GM21825 (cell line): ENCODE results near the gene SEMA5A.

Experiments
- ATAC-seq: cut with Tn5 transposase; IDR thresholded peaks from one replicate; pipeline ENCODE4 v1.9.1; 2021; ENCODE audit warnings: mild to moderate bottlenecking, moderate library complexity; ENCODE audit not compliant: unreplicated experiment

Gene SEMA5A

GRCh38 chr5:9483243-9483642 lies 62.6 kb downstream of the SEMA5A start:
- no peak for ATAC-seq

DNA sequence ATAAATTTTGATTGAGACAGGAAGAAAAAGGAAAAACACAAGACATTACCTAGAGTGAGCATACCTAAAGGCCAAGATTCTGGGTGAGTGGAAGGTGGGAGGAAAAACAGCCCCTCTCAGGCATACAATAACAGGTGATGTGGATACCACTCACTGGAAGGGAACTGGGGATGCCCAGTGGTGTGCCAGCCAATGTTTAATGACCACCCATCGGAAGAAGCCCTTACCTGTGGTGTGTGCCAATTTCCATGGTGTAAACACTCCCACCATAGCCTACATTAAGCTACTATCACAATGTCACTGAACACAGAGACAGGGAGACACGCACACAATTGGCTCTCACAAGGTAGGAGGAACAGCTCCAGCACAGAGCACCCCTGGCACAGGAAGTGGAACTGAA lies 63.5 kb downstream of the SEMA5A start:
- ATAC-seq, result no peak

DNA sequence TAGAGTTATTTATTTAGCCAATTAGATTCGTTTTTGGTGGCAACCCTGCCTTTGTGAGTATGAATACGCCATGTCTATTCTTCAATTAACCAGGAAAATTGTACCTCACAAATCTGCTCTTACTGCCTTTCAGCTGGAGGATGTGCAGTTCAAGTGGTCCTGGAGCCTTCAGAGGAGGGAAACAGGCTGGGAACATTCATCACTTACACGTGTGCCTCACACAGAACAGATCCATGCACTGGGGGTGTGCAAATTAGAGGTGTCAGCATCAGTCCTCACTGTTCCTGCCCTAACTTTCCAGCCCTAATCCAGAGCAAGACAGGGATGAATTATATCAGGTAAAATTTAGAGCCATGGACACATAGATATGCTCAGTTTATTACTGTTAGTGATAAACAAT lies 65.4 kb downstream of the SEMA5A start:
- no peak for ATAC-seq

DNA sequence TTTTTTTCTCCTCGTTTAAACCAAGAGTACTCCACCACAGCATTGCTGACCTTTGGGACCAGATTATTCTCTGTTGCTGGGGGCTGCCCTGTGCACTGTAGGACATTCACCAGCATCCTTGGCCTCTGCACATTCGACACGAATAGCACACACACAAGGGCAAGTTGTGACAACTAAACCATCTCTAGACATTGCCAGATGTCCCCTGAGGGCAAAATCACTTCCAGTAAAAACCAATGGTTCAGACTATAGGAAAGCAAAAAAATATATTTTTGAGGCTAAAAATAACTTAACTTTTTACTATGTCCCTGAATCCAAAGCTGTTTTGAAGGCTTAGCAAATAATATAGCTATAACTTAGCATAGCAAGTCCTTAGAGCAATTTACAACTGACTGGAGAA lies 65.9 kb downstream of the SEMA5A start:
- no peak for ATAC-seq

GRCh38 chr5:9479361-9479760 lies 66.5 kb downstream of the SEMA5A start:
- ATAC-seq, result no peak

DNA sequence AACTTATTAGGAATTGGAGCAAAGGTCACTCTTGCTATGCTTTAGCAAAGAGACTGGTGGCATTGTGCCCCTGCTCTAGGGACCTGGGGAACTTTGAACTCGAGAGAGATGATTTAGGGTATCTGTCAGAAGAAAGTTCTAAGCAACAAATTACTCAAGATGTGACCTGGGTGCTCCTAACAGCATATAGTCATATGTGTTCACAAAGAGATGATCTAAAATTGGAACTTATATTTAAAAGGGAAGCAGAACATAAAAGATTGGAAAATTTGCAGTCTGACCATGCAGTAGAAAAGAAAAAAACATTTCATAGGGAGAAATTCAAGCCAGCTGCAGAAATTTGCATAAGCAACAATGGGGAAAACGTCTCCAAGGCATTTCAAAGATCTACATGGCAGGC lies 68.3 kb downstream of the SEMA5A start:
- ATAC-seq, result no peak

DNA sequence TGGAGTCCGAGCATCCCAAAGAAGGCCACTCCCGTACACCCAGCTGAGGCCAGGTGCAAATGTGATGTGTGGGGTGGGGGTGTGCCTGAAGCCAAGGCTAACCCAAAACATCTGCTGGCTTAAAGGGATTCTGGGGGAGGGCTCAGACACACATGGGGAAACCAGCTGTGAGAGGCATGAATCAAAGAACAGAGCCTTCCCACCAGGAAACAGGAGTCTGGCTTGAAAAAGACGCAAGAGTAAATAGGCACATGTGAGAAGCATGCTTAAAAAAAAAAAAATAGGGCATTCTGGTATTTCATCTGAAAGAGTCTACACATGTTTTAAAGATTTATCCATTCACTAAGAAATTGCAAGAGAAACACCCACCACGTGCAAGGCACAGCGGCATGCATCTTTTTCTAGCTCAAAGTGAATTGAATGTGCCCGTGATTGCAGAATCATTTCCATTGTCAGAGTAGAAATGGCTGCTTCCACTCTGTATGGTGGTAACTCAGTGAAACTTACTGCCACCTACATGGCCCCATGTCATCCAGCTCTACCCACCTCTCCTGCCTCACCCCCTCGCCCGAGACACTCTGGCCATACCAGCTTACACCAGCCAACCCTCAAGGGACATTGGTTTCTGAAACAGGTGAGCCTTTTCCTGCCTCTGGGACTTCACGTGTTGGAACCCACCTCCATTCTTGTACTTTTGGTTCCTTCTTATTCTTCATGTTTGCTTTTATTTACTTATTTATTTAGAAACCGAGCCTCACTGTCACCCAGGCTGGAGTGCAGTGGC lies 71.5 kb downstream of the SEMA5A start:
- ATAC-seq, result no peak

DNA sequence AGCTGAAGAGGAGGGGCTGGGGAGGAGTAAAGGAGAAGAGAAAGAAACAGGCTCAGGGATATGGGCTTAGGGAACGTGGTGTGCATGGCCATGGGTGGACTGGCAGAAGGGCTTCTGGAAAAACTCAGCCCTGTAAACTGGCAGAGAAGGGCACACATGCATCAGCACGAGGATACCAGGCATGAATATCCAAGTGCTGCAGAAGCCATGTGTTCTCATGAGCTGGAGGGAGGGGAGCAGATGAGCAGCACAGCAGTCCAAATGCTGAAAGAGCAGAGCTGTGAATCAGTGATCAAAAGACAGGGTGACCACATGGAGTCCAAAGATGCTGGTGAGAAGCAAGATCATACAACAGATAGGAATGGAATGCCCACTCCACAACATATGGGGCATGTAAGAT lies 72.3 kb downstream of the SEMA5A start:
- no peak for ATAC-seq

DNA sequence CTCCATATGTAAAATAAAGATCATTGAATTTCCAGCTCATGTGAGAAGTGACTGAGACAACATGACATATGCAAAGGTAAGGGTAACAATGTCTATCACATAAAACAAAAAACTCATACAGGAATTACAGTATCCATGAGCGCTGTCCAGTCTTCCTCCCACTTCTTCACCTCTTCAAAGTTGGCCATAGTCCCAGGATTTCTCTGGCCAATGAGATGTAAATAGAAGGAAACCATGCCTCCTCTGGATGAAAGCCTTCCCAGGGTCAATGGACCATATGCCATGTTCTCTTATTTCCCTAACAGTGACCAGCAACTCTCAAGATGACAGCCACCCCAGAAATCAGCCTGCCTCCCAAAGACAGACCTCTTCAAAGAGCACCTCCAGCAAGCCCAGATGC lies 75.5 kb downstream of the SEMA5A start:
- no peak for ATAC-seq

DNA sequence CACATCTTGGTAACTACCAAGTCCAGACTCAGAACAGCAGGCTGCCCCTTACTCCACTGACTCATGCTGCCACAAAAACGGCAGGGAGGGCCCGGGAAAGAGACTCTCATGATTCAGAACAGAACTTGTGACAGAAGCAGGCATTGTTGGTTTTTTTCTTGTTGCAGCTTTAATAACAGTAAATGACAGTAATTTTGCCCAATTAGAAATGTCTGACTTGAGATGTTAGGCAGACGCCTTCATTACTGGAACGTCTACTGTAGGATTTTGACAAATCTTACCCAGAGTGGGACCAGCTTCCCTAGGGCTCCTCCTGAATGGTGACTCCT lies 77.9 kb downstream of the SEMA5A start:
- ATAC-seq, result no peak

- ATAC-seq, result no peak
Observed at GRCh38 chr5:9467199-9468059, 78.4 kb downstream of the SEMA5A start.

DNA sequence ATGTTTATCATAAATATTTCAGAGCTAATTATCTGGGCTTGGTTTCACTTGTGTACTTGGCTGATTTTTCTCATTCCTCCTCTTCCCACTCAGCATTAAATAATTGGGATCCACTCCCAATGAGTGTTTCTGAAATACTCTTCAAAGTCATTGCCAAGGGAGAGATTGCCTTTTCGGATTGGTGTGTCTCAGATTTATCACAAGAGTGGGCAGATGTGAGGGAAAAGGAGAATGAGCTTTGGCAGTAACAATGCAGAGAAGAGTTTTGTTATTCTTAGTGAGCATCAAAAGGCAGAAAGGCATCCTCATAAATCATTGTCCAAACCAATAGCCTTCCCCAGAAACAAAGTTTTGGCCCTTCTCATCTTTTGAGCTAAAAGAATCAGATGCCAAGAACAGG lies 79.2 kb downstream of the SEMA5A start:
- no peak for ATAC-seq

GRCh38 chr5:9464478-9464877 lies 81.4 kb downstream of the SEMA5A start:
- no peak for ATAC-seq

- no peak for ATAC-seq
Observed at GRCh38 chr5:9462109-9462508, 83.8 kb downstream of the SEMA5A start.

- no peak for ATAC-seq
Observed at GRCh38 chr5:9460885-9461645, 84.8 kb downstream of the SEMA5A start.

DNA sequence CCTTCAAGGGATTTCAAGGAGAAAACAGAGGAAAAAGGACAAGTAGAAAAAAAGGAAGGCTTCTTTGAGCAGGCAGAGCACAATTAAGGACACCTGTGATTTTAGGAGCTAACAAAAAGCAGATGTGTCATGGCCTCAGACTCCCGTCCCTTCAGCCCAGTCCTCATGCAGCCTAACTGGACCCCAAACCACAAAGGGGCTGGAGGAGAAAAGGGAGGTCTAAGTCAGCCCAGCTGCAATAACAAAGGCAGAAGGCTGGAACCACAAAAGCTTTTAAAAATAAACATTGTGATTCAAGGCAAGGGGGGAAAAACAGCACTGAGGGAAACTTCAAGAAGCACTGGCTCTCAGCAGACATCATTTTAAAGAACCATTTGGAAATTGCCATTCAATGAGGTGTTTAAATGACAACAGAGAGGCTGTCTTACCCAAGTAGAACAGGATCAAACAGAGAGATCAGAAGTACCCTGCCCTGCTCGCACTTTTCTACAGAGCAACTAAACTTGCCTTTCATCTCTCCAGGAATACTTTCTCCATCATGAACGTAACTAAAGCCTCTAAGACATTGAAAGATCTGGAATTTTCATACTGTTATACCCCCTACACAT lies 89.3 kb downstream of the SEMA5A start:
- ATAC-seq, result no peak

DNA sequence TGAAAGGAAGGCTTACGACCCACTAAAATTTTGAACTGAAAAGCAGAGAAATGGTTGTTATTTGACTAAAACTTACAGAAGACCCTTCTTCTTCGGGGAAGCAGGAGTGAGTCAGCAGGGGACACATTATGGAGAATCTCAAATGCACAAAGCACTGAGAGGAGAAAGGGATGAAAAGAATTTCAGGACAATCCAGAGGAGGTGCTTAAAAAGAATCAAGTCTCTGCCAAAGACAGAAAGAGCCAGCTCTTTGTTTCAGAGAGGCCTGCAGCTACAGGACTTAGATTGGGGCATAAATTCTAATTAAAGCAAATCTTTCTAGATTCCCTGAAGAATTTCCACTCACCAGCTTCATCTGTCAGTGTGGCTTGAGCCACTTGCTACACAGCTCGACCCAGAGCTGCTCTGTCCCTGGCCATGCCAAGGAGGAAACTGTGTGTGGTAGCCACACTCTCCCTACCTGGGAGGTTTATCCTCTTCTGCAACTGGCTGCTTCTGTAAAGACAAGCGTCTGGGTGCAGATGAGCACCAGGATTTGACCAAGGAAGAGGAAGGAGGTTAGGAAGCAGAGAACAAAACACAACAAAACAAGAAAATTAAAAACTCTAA lies 89.9 kb downstream of the SEMA5A start:
- ATAC-seq, result no peak

DNA sequence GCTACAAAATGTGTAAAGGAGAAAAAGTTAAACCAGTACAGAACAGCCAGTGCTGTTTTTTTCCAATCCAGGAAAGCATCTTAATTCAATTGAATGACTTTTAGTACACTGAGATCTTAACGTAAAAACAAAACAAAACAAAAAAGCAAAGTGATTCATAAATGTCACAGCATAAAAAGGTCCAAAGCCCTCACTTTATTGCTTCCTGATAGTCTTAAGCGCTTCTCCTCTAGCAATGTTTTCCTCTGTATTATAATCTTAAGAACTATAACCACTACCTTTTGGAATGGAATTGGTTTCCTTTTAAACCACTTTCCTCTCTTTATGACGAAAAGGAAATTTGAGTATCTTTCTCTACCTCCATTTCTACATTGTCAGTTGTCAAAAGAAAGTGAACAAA lies 91.4 kb downstream of the SEMA5A start:
- ATAC-seq, result no peak

DNA sequence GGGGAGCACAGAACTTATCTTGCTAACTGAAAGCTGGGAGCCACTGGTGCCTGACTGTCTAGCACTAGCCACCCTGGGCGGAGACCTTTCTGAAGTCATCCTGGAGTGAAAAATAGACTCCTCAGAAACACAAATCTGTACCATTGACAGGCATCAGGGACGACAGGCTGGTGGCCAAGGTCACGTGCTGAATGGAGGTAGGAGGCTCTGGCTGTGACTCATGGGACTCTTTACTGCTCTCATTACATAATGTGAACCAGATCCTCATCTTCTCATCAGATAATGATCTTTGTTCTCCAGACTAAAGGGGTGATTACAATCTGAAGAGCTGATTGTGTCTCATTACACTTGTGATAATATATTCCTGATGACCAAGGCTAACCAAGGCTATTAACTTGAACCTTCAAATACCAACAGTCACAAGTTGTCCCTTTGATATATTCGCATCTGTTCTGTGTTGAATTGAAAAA lies 91.8 kb downstream of the SEMA5A start:
- ATAC-seq, result no peak

- ATAC-seq, result no peak
Observed at GRCh38 chr5:9453480-9454011, 92.3 kb downstream of the SEMA5A start.
